ENCODE data around the gene SLC30A4.
"Not testable (repeated sequence)": the region's sequence is repeated elsewhere in the genome, so short reads cannot be mapped to it uniquely, and the experiment has no call there.

SLC30A4 gene

GRCh38 chr15:45507143-45507542 lies 15.4 kb downstream of the SLC30A4 start:
- not testable (repeated sequence) for H3K9me3 ChIP-seq (ENCODE audit: control insufficient read depth, insufficient read depth, low read length); H3K27me3 ChIP-seq (ENCODE audit: control insufficient read depth, insufficient read depth, low read length); H3K4me3 ChIP-seq (ENCODE audit: low read depth, low read length); H3K9ac ChIP-seq (ENCODE audit: low read depth, low read length); H3K36me3 ChIP-seq (ENCODE audit: control insufficient read depth, insufficient read depth, low read length); H3K27ac ChIP-seq (ENCODE audit: low read depth, low read length)
- peaks cover 12% of the 10 kb centered on the region for H3K4me1 ChIP-seq (ENCODE audit: control insufficient read depth, insufficient read depth, low read length)

GRCh38 chr15:45499426-45499825 lies 23.1 kb downstream of the SLC30A4 start:
- Histone ChIP-seq H3K27ac (ENCODE audit: low read depth, low read length) (no peak overlapping the region), H3K9me3 (ENCODE audit: control insufficient read depth, insufficient read depth, low read length) (no peaks in the 10 kb centered on the region)

GRCh38 chr15:45498701-45499100 lies 23.9 kb downstream of the SLC30A4 start:
- H3K36me3 ChIP-seq (ENCODE audit: control insufficient read depth, insufficient read depth, low read length), result no peaks in the 10 kb centered on the region
- peaks cover 7% of the 10 kb centered on the region; the same call in 1 of the 2 replicates for H3K4me1 ChIP-seq (ENCODE audit: control insufficient read depth, insufficient read depth, low read length)
- no peaks in the 10 kb centered on the region for H3K9me3 ChIP-seq (ENCODE audit: control insufficient read depth, insufficient read depth, low read length)
- H3K9ac ChIP-seq (ENCODE audit: low read depth, low read length), result no peak overlapping the region
- H3K4me3 ChIP-seq (ENCODE audit: low read depth, low read length), result no peak overlapping the region
- no peak overlapping the region for H3K27ac ChIP-seq (ENCODE audit: low read depth, low read length)
- no peaks in the 10 kb centered on the region for H3K27me3 ChIP-seq (ENCODE audit: control insufficient read depth, insufficient read depth, low read length)

More at GRCh38 chr15:45499426-45499825, 23.1 kb downstream of the SLC30A4 start:
- no peak overlapping the region for H3K9ac ChIP-seq (ENCODE audit: low read depth, low read length)
- H3K4me1 ChIP-seq (ENCODE audit: control insufficient read depth, insufficient read depth, low read length), result peaks cover 7% of the 10 kb centered on the region; the same call in 1 of the 2 replicates
- H3K36me3 ChIP-seq (ENCODE audit: control insufficient read depth, insufficient read depth, low read length), result no peaks in the 10 kb centered on the region
- no peaks in the 10 kb centered on the region for H3K27me3 ChIP-seq (ENCODE audit: control insufficient read depth, insufficient read depth, low read length)
- no peak overlapping the region for H3K4me3 ChIP-seq (ENCODE audit: low read depth, low read length)

- Histone ChIP-seq H3K36me3 (ENCODE audit: control insufficient read depth, insufficient read depth, low read length) (no peaks in the 10 kb centered on the region), H3K27me3 (ENCODE audit: control insufficient read depth, insufficient read depth, low read length) (no peaks in the 10 kb centered on the region), H3K9ac (ENCODE audit: low read depth, low read length) (no peak overlapping the region), H3K9me3 (ENCODE audit: control insufficient read depth, insufficient read depth, low read length) (no peaks in the 10 kb centered on the region), H3K4me3 (ENCODE audit: low read depth, low read length) (no peak overlapping the region), H3K4me1 (ENCODE audit: control insufficient read depth, insufficient read depth, low read length) (peaks cover 7% of the 10 kb centered on the region; the same call in 1 of the 2 replicates), H3K27ac (ENCODE audit: low read depth, low read length) (no peak overlapping the region)
Observed at GRCh38 chr15:45497261-45497660, 25.3 kb downstream of the SLC30A4 start.

GRCh38 chr15:45496658-45497057 lies 25.9 kb downstream of the SLC30A4 start:
- no peak overlapping the region for H3K9ac ChIP-seq (ENCODE audit: low read depth, low read length)
- no peak overlapping the region for H3K4me3 ChIP-seq (ENCODE audit: low read depth, low read length)
- no peak overlapping the region for H3K27ac ChIP-seq (ENCODE audit: low read depth, low read length)

GRCh38 chr15:45495588-45495987 lies 27.0 kb downstream of the SLC30A4 start:
- peaks cover 7% of the 10 kb centered on the region; the same call in 1 of the 2 replicates for H3K4me1 ChIP-seq (ENCODE audit: control insufficient read depth, insufficient read depth, low read length)
- H3K27me3 ChIP-seq (ENCODE audit: control insufficient read depth, insufficient read depth, low read length), result 0 out of 2 replicates have a peak, but pooled peaks cover 4% of the 10 kb centered on the region
- no peak overlapping the region for H3K4me3 ChIP-seq (ENCODE audit: low read depth, low read length)
- H3K9ac ChIP-seq (ENCODE audit: low read depth, low read length), result no peak overlapping the region
- H3K9me3 ChIP-seq (ENCODE audit: control insufficient read depth, insufficient read depth, low read length), result no peaks in the 10 kb centered on the region
- no peaks in the 10 kb centered on the region for H3K36me3 ChIP-seq (ENCODE audit: control insufficient read depth, insufficient read depth, low read length)
- H3K27ac ChIP-seq (ENCODE audit: low read depth, low read length), result no peak overlapping the region

More at GRCh38 chr15:45496658-45497057, 25.9 kb downstream of the SLC30A4 start:
- H3K27me3 ChIP-seq (ENCODE audit: control insufficient read depth, insufficient read depth, low read length), result no peaks in the 10 kb centered on the region
- peaks cover 7% of the 10 kb centered on the region; the same call in 1 of the 2 replicates for H3K4me1 ChIP-seq (ENCODE audit: control insufficient read depth, insufficient read depth, low read length)
- H3K9me3 ChIP-seq (ENCODE audit: control insufficient read depth, insufficient read depth, low read length), result no peaks in the 10 kb centered on the region
- H3K36me3 ChIP-seq (ENCODE audit: control insufficient read depth, insufficient read depth, low read length), result no peaks in the 10 kb centered on the region

GRCh38 chr15:45489690-45490238 lies 32.8 kb downstream of the SLC30A4 start:
- Histone ChIP-seq H3K9ac (ENCODE audit: low read depth, low read length) (no peak overlapping the region), H3K4me3 (ENCODE audit: low read depth, low read length) (no peak overlapping the region), H3K27ac (ENCODE audit: low read depth, low read length) (no peak overlapping the region), H3K9me3 (ENCODE audit: control insufficient read depth, insufficient read depth, low read length) (no peaks in the 10 kb centered on the region), H3K27me3 (ENCODE audit: control insufficient read depth, insufficient read depth, low read length) (peaks cover 13% of the 10 kb centered on the region; the same call in 1 of the 2 replicates), H3K36me3 (ENCODE audit: control insufficient read depth, insufficient read depth, low read length) (no peaks in the 10 kb centered on the region), H3K4me1 (ENCODE audit: control insufficient read depth, insufficient read depth, low read length) (no peaks in the 10 kb centered on the region)

GRCh38 chr15:45486317-45486716 lies 36.2 kb downstream of the SLC30A4 start:
- Histone ChIP-seq H3K9me3 (ENCODE audit: control insufficient read depth, insufficient read depth, low read length) (no peaks in the 10 kb centered on the region), H3K4me3 (ENCODE audit: low read depth, low read length) (no peak overlapping the region), H3K27me3 (ENCODE audit: control insufficient read depth, insufficient read depth, low read length) (peaks cover 44% of the 10 kb centered on the region), H3K27ac (ENCODE audit: low read depth, low read length) (no peak overlapping the region), H3K9ac (ENCODE audit: low read depth, low read length) (no peak overlapping the region), H3K36me3 (ENCODE audit: control insufficient read depth, insufficient read depth, low read length) (no peaks in the 10 kb centered on the region), H3K4me1 (ENCODE audit: control insufficient read depth, insufficient read depth, low read length) (peaks cover 4% of the 10 kb centered on the region)

- H3K9me3 ChIP-seq (ENCODE audit: control insufficient read depth, insufficient read depth, low read length), result no peaks in the 10 kb centered on the region
- H3K4me1 ChIP-seq (ENCODE audit: control insufficient read depth, insufficient read depth, low read length), result peaks cover 12% of the 10 kb centered on the region
- no peak overlapping the region for H3K27ac ChIP-seq (ENCODE audit: low read depth, low read length)
- no peak overlapping the region for H3K4me3 ChIP-seq (ENCODE audit: low read depth, low read length)
- no peaks in the 10 kb centered on the region for H3K36me3 ChIP-seq (ENCODE audit: control insufficient read depth, insufficient read depth, low read length)
- no peak overlapping the region for H3K9ac ChIP-seq (ENCODE audit: low read depth, low read length)
- peaks cover 84% of the 10 kb centered on the region for H3K27me3 ChIP-seq (ENCODE audit: control insufficient read depth, insufficient read depth, low read length)
Observed at GRCh38 chr15:45481135-45481534, 41.4 kb downstream of the SLC30A4 start.

GRCh38 chr15:45476410-45476809 lies 46.1 kb downstream of the SLC30A4 start:
- Histone ChIP-seq H3K9me3 (ENCODE audit: control insufficient read depth, insufficient read depth, low read length) (no peaks in the 10 kb centered on the region), H3K36me3 (ENCODE audit: control insufficient read depth, insufficient read depth, low read length) (no peaks in the 10 kb centered on the region), H3K27ac (ENCODE audit: low read depth, low read length) (no peak overlapping the region), H3K9ac (ENCODE audit: low read depth, low read length) (no peak overlapping the region), H3K4me1 (ENCODE audit: control insufficient read depth, insufficient read depth, low read length) (peaks cover 22% of the 10 kb centered on the region), H3K27me3 (ENCODE audit: control insufficient read depth, insufficient read depth, low read length) (peaks cover 96% of the 10 kb centered on the region), H3K4me3 (ENCODE audit: low read depth, low read length) (no peak overlapping the region)

- Histone ChIP-seq H3K9me3 (ENCODE audit: control insufficient read depth, insufficient read depth, low read length) (no peaks in the 10 kb centered on the region), H3K36me3 (ENCODE audit: control insufficient read depth, insufficient read depth, low read length) (no peaks in the 10 kb centered on the region), H3K27ac (ENCODE audit: low read depth, low read length) (no peak overlapping the region), H3K27me3 (ENCODE audit: control insufficient read depth, insufficient read depth, low read length) (peaks cover 96% of the 10 kb centered on the region), H3K9ac (ENCODE audit: low read depth, low read length) (no peak overlapping the region), H3K4me3 (ENCODE audit: low read depth, low read length) (no peak overlapping the region), H3K4me1 (ENCODE audit: control insufficient read depth, insufficient read depth, low read length) (peaks cover 14% of the 10 kb centered on the region; the same call in 1 of the 2 replicates)
Observed at GRCh38 chr15:45474799-45475198, 47.8 kb downstream of the SLC30A4 start.
